Mononuclear cell (primary cell): Measurements from ENCODE around the gene TSPAN32. TPM values are rescaled to one million over a fixed set of nuclear protein-coding genes. Genes with fewer than 3 reads are reported as not detected.

Experiments used
- H3K27me3 ChIP-seq: 2 replicates; pipeline ENCODE4 v1.6.0; 2011; ENCODE audit warnings: low read length, control low read depth; ENCODE audit not compliant: insufficient read depth
- H3K4me1 ChIP-seq: 2 replicates; pipeline ENCODE4 v1.5.1; 2011; ENCODE audit warnings: mild to moderate bottlenecking, low read length, control low read depth; ENCODE audit not compliant: insufficient read depth
- H3K4me3 ChIP-seq: 2 replicates; pipeline ENCODE4 v1.5.1; 2011; ENCODE audit warnings: mild to moderate bottlenecking, low read length, moderate library complexity
- H3K9me3 ChIP-seq: 2 replicates; pipeline ENCODE4 v1.5.1; 2011; ENCODE audit warnings: low read depth, mild to moderate bottlenecking, control low read depth, low read length
- total RNA-seq: library from RNA; depleted of rRNA; stranded (reverse); fragments of >200 nt; gene quantifications from one replicate; pipeline ENCODE4 v1.2.3, GENCODE V29; 2012

The TSPAN32 gene
- total RNA-seq, 1 donor = 21.6 TPM

- H3K9me3 ChIP-seq = no peaks in the 10 kb centered on the region
- no peaks in the 10 kb centered on the region for H3K27me3 ChIP-seq
- no peak overlapping the region for H3K4me3 ChIP-seq
- peaks cover 21% of the 10 kb centered on the region for H3K4me1 ChIP-seq
These were observed 9.1 kb downstream of the TSPAN32 start for GRCh38 chr11:2310786-2311352.

- no peaks in the 10 kb centered on the region for H3K27me3 ChIP-seq
- H3K4me1 ChIP-seq = peaks cover 14% of the 10 kb centered on the region
- H3K9me3 ChIP-seq = no peaks in the 10 kb centered on the region
- H3K4me3 ChIP-seq = no peak overlapping the region
These were observed 9.7 kb downstream of the TSPAN32 start for GRCh38 chr11:2311353-2312133.

- Histone ChIP-seq H3K4me1 (peaks cover 5% of the 10 kb centered on the region), H3K27me3 (no peaks in the 10 kb centered on the region), H3K9me3 (no peaks in the 10 kb centered on the region), H3K4me3 (no peak overlapping the region)
These were observed 10.6 kb downstream of the TSPAN32 start for GRCh38 chr11:2312232-2313042.

GRCh38 chr11:2313051-2313951, 11.5 kb downstream of the TSPAN32 start:
- Histone ChIP-seq H3K4me3 (no peak overlapping the region), H3K27me3 (no peaks in the 10 kb centered on the region), H3K9me3 (no peaks in the 10 kb centered on the region), H3K4me1 (no peaks in the 10 kb centered on the region)

- Histone ChIP-seq H3K4me3 (no peak overlapping the region), H3K27me3 (no peaks in the 10 kb centered on the region), H3K9me3 (no peaks in the 10 kb centered on the region), H3K4me1 (no peaks in the 10 kb centered on the region)
These were observed 12.3 kb downstream of the TSPAN32 start for GRCh38 chr11:2314136-2314524.

- Histone ChIP-seq H3K9me3 (no peaks in the 10 kb centered on the region), H3K4me3 (no peak overlapping the region), H3K4me1 (no peaks in the 10 kb centered on the region), H3K27me3 (no peaks in the 10 kb centered on the region)
These were observed 12.9 kb downstream of the TSPAN32 start for GRCh38 chr11:2314525-2315394.

GRCh38 chr11:2315395-2316168, 13.8 kb downstream of the TSPAN32 start:
- Histone ChIP-seq H3K4me3 (no peak overlapping the region), H3K27me3 (no peaks in the 10 kb centered on the region), H3K4me1 (no peaks in the 10 kb centered on the region), H3K9me3 (no peaks in the 10 kb centered on the region)

- Histone ChIP-seq H3K4me1 (no peaks in the 10 kb centered on the region), H3K9me3 (no peaks in the 10 kb centered on the region), H3K4me3 (no peak overlapping the region), H3K27me3 (no peaks in the 10 kb centered on the region)
These were observed 14.6 kb downstream of the TSPAN32 start for GRCh38 chr11:2316169-2316962.

- Histone ChIP-seq H3K9me3 (no peaks in the 10 kb centered on the region), H3K4me3 (no peak overlapping the region), H3K4me1 (no peaks in the 10 kb centered on the region), H3K27me3 (no peaks in the 10 kb centered on the region)
These were observed 15.1 kb downstream of the TSPAN32 start for GRCh38 chr11:2316963-2317244.

GRCh38 chr11:2317354-2318050, 15.7 kb downstream of the TSPAN32 start:
- no peak overlapping the region for H3K4me3 ChIP-seq
- no peaks in the 10 kb centered on the region for H3K4me1 ChIP-seq
- no peaks in the 10 kb centered on the region for H3K9me3 ChIP-seq
- no peaks in the 10 kb centered on the region for H3K27me3 ChIP-seq

- Histone ChIP-seq H3K4me1 (no peaks in the 10 kb centered on the region), H3K9me3 (no peaks in the 10 kb centered on the region), H3K27me3 (no peaks in the 10 kb centered on the region), H3K4me3 (no peak overlapping the region)
These were observed 16.3 kb downstream of the TSPAN32 start for GRCh38 chr11:2318123-2318522.

GRCh38 chr11:2318707-2319106, 16.9 kb downstream of the TSPAN32 start:
- no peak overlapping the region for H3K4me3 ChIP-seq
- H3K9me3 ChIP-seq = no peaks in the 10 kb centered on the region
- no peaks in the 10 kb centered on the region for H3K27me3 ChIP-seq
- no peaks in the 10 kb centered on the region for H3K4me1 ChIP-seq
